MM.1S (cell line): ENCODE data around the gene FAM181A.

ENCODE experiments used
- DNase-seq: peaks from one replicate; pipeline ENCODE4 v3.0.0-alpha.2; 2015
- H2AFZ ChIP-seq: fragments of 300-600 bp; sonication (generic); 2 replicates; pipeline ENCODE4 v1.6.0; 2016; ENCODE audit warnings: antibody characterized with exemption, low read length
- H3F3A ChIP-seq: fragments of 300-600 bp; sonication (generic); 2 replicates; pipeline ENCODE4 v1.6.1; 2016; ENCODE audit warnings: mild to moderate bottlenecking, antibody characterized with exemption, low read length, moderate library complexity, mixed read lengths; ENCODE audit not compliant: insufficient read depth
- H3K27ac ChIP-seq: fragments of 300-600 bp; sonication (generic); 2 replicates; pipeline ENCODE4 v1.5.1; 2016; ENCODE audit warnings: mild to moderate bottlenecking, low read length
- H3K27me3 ChIP-seq: fragments of 300-600 bp; sonication (generic); replicated peaks from 2 replicates; pipeline ENCODE4 v1.6.0; 2016; ENCODE audit warnings: low read length; ENCODE audit not compliant: insufficient read depth
- H3K36me3 ChIP-seq: fragments of 300-600 bp; sonication (generic); replicated peaks from 2 replicates; pipeline ENCODE4 v1.6.1; 2016; ENCODE audit warnings: mild to moderate bottlenecking, low read length, mixed read lengths; ENCODE audit not compliant: insufficient read depth
- H3K4me1 ChIP-seq: fragments of 300-600 bp; sonication (generic); 2 replicates; pipeline ENCODE4 v1.6.1; 2016; ENCODE audit warnings: low read length, mixed read lengths
- H3K4me2 ChIP-seq: fragments of 300-600 bp; sonication (generic); 2 replicates; pipeline ENCODE4 v1.6.0; 2016; ENCODE audit warnings: low read depth, low read length
- H3K4me3 ChIP-seq: fragments of 300-600 bp; sonication (generic); 2 replicates; pipeline ENCODE4 v1.5.1; 2016; ENCODE audit warnings: low read length, mixed read lengths
- H3K79me2 ChIP-seq: fragments of 300-600 bp; sonication (generic); 2 replicates; pipeline ENCODE4 v1.6.1; 2016; ENCODE audit warnings: mixed run types, low read length, mixed read lengths
- H3K9ac ChIP-seq: fragments of 300-600 bp; sonication (generic); 2 replicates; pipeline ENCODE4 v1.6.1; 2016; ENCODE audit warnings: low read length, mixed read lengths
- H3K9me2 ChIP-seq: fragments of 300-600 bp; sonication (generic); replicated peaks from 2 replicates; pipeline ENCODE4 v1.6.1; 2016; ENCODE audit warnings: mild to moderate bottlenecking, low read length, mixed read lengths; ENCODE audit not compliant: insufficient read depth
- H3K9me3 ChIP-seq: fragments of 300-600 bp; sonication (generic); replicated peaks from 2 replicates; pipeline ENCODE4 v1.6.1; 2016; ENCODE audit warnings: mild to moderate bottlenecking, low read length, mixed read lengths; ENCODE audit not compliant: insufficient read depth
- H4K20me1 ChIP-seq: fragments of 300-600 bp; sonication (generic); 2 replicates; pipeline ENCODE4 v1.6.1; 2016; ENCODE audit warnings: mild to moderate bottlenecking, low read length, moderate library complexity, mixed read lengths; ENCODE audit not compliant: insufficient read depth
- EZH2 ChIP-seq: fragments of 300-600 bp; sonication (generic); optimal IDR thresholded peaks from 2 replicates; pipeline ENCODE3; 2017; ENCODE audit warnings: low read depth, mild to moderate bottlenecking, antibody characterized with exemption, low read length, mixed read lengths
- EZH2phosphoT487 ChIP-seq: fragments of 300-600 bp; sonication (generic); IDR thresholded peaks from 2 replicates; pipeline ENCODE4 v1.6.1; 2018; ENCODE audit warnings: antibody characterized with exemption, low read length
- TF ChIP-seq, protein P1 (sequence below): fragments of 300-600 bp; sonication (generic); IDR thresholded peaks from 2 replicates; pipeline ENCODE4 v1.5.1; 2016; ENCODE audit warnings: antibody characterized with exemption, low read length, mixed read lengths

The FAM181A gene

DNA sequence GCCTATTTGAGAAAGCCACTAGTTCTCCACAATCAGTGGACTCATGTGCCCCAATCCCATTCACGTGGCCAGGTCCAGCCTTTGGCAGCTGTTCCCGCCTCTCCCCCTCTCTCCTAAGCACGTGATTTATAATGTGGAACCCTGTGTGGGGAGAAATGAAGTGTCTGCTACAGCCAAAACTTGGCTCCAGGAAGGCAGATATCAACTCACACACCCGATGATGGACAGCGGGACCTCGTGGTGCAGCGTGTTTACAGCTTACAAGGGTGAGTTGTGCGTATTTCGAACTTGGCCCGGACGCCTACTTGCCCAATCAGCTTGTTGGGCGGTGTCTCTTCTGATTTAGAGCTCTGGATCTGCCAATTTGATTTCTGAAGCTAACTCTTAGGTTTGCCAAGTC is 38.1 kb upstream of the FAM181A start:
- H3K9me2 ChIP-seq = no peaks in the 10 kb centered on the region

GRCh38 chr14:93889739-93890483 is 37.2 kb upstream of the FAM181A start:
- H2AFZ ChIP-seq = no peak overlapping the region
- no peak overlapping the region for H3K4me2 ChIP-seq
- no peaks in the 10 kb centered on the region for H3K27me3 ChIP-seq
- H3K4me3 ChIP-seq = no peak overlapping the region
- H3K9me3 ChIP-seq = no peaks in the 10 kb centered on the region
- H3K27ac ChIP-seq = no peak overlapping the region
- H3K79me2 ChIP-seq = no peaks in the 10 kb centered on the region
- H3F3A ChIP-seq = no peaks in the 10 kb centered on the region
- no peaks in the 10 kb centered on the region for H4K20me1 ChIP-seq
- H3K9ac ChIP-seq = no peak overlapping the region
- TF ChIP-seq, protein P1, sequence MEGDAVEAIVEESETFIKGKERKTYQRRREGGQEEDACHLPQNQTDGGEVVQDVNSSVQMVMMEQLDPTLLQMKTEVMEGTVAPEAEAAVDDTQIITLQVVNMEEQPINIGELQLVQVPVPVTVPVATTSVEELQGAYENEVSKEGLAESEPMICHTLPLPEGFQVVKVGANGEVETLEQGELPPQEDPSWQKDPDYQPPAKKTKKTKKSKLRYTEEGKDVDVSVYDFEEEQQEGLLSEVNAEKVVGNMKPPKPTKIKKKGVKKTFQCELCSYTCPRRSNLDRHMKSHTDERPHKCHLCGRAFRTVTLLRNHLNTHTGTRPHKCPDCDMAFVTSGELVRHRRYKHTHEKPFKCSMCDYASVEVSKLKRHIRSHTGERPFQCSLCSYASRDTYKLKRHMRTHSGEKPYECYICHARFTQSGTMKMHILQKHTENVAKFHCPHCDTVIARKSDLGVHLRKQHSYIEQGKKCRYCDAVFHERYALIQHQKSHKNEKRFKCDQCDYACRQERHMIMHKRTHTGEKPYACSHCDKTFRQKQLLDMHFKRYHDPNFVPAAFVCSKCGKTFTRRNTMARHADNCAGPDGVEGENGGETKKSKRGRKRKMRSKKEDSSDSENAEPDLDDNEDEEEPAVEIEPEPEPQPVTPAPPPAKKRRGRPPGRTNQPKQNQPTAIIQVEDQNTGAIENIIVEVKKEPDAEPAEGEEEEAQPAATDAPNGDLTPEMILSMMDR = no peak
- TF ChIP-seq EZH2phosphoT487 (no peak), EZH2 (no peak)
- no peaks in the 10 kb centered on the region for H3K4me1 ChIP-seq
- no peaks in the 10 kb centered on the region for H3K36me3 ChIP-seq
- H3K9me2 ChIP-seq = no peaks in the 10 kb centered on the region
- no peak for DNase-seq

More for the DNA sequence above, 38.1 kb upstream of the FAM181A start:
- H4K20me1 ChIP-seq = no peaks in the 10 kb centered on the region
- H3K27me3 ChIP-seq = no peaks in the 10 kb centered on the region
- H3K9me3 ChIP-seq = no peaks in the 10 kb centered on the region
- TF ChIP-seq, protein P1 = no peak
- TF ChIP-seq EZH2 (no peak), EZH2phosphoT487 (no peak)
- H3K9ac ChIP-seq = no peak overlapping the region
- H3F3A ChIP-seq = no peaks in the 10 kb centered on the region
- H3K4me1 ChIP-seq = no peaks in the 10 kb centered on the region
- H3K4me2 ChIP-seq = no peak overlapping the region
- no peaks in the 10 kb centered on the region for H3K36me3 ChIP-seq
- H2AFZ ChIP-seq = no peak overlapping the region
- no peak overlapping the region for H3K4me3 ChIP-seq
- H3K27ac ChIP-seq = no peak overlapping the region
- no peak for DNase-seq
- H3K79me2 ChIP-seq = no peaks in the 10 kb centered on the region

DNA sequence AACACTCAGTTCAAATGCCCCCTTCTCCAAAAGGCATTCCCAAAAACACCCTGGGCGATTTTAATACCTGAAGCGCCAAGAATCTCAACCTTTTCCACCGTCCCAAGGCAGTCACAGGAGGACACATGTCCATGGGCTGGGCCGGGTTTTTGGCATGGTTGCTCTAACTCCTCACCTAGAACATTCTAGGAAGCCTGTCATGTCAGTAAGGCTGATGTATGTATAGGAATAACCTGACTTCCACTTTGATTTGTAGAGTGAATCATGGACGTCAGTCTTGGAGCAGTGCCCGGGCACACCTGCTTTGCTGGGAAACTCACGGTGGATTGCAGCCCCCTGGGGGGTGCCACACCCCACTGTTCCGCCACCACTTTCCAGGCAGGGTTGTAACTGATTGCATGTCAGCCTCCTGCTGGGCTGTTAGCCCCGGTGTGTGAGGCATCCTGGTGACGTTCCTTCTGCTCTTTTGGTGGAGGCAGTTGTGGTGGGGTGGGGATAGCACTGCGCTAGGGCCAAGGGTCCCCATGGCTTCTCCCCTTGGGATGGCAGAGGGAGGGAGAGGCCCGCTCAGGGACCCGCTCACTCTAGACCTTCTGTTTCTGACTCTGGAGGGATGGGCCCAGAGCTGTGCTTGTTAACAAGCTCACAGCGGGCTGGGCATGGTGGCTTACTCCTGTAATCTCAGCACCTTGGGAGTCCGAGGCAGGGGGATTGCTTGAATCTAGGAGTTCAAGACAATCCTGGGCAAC is 35.2 kb upstream of the FAM181A start:
- Histone ChIP-seq H3F3A (no peaks in the 10 kb centered on the region), H3K4me3 (no peak overlapping the region)
- TF ChIP-seq, protein P1 = no peak
- TF ChIP-seq EZH2 = no peak
- TF ChIP-seq EZH2phosphoT487 = no peak

More for the DNA sequence above, 35.2 kb upstream of the FAM181A start:
- no peaks in the 10 kb centered on the region for H3K36me3 ChIP-seq
- H3K9ac ChIP-seq = no peak overlapping the region
- no peaks in the 10 kb centered on the region for H4K20me1 ChIP-seq
- DNase-seq = no peak
- H3K4me2 ChIP-seq = no peak overlapping the region
- no peaks in the 10 kb centered on the region for H3K79me2 ChIP-seq
- no peaks in the 10 kb centered on the region for H3K9me2 ChIP-seq
- no peaks in the 10 kb centered on the region for H3K4me1 ChIP-seq
- H3K27ac ChIP-seq = no peak overlapping the region
- no peaks in the 10 kb centered on the region for H3K9me3 ChIP-seq
- no peaks in the 10 kb centered on the region for H3K27me3 ChIP-seq
- H2AFZ ChIP-seq = no peak overlapping the region
